GM12878 (cell line): ENCODE data around the gene FBXL17. TPM values are rescaled to one million over a fixed set of nuclear protein-coding genes. Genes with fewer than 3 reads are reported as not detected.

Experiments
- ATF2 ChIP-seq: IDR thresholded peaks from 2 replicates; pipeline ENCODE4 v1.6.1; 2012; ENCODE audit warnings: low read length, inconsistent platforms
- HCFC1 ChIP-seq: fragments of 150-350 bp; IDR thresholded peaks from 2 replicates; pipeline ENCODE4 v1.6.1; 2014; ENCODE audit warnings: low read length
- IKZF2 ChIP-seq, 2 experiments: fragments of 450-650 bp; IDR thresholded peaks; 2 replicates each; pipeline ENCODE4 v1.6.1; 2017; ENCODE audit warnings: mild to moderate bottlenecking in 2 of 2, moderate library complexity in 2 of 2
- MEF2A ChIP-seq: IDR thresholded peaks from 2 replicates; pipeline ENCODE4 v1.6.1; 2011; ENCODE audit warnings: low read depth, mild to moderate bottlenecking, low read length, moderate library complexity; ENCODE audit not compliant: insufficient read depth
- NFIC ChIP-seq: IDR thresholded peaks from 2 replicates; pipeline ENCODE4 v1.6.1; 2012; ENCODE audit warnings: low read depth, mild to moderate bottlenecking, inconsistent platforms, low read length, moderate library complexity
- NFYA ChIP-seq: IDR thresholded peaks from 2 replicates; pipeline ENCODE4 v1.6.1; 2011; ENCODE audit warnings: low read depth, mild to moderate bottlenecking, low read length, improper control_type of control experiment, borderline replicate concordance
- PAX8 ChIP-seq: fragments of 450-650 bp; IDR thresholded peaks from 2 replicates; pipeline ENCODE4 v1.6.1; 2017; ENCODE audit warnings: mild to moderate bottlenecking, moderate library complexity
- ZBTB4 ChIP-seq: fragments of 450-650 bp; formaldehyde crosslinking; IDR thresholded peaks from 2 replicates; pipeline ENCODE4 v1.4.0; 2022; ENCODE audit warnings: mild to moderate bottlenecking, moderate library complexity
- polyA plus RNA-seq, 11 experiments: library from polyadenylated mRNA; depleted of rRNA in 4 of 11; unstranded in 6 of 11; stranded (reverse) in 5 of 11; fragments of >200 nt; fragmentation: Nextera tagmentation in 4 of 11; fragmentation: Illumina TruSeq in 1 of 11; extraction: Ambion mirVana in 4 of 11; extraction: Trizol in 1 of 11; gene quantifications; 1 replicate in 1 of 11; 2 replicates in 10 of 11; pipeline versions ENCODE4 v1.2.1 to v1.2.3, GENCODE V29; 2011 to 2016; ENCODE audit warnings: inconsistent platforms in 2 of 11, missing spikeins in 2 of 11, low read depth in 1 of 11
- total RNA-seq, 4 experiments: library from RNA; depleted of rRNA in 3 of 4; stranded (reverse); fragments of >200 nt in 3 of 4; fragmentation: Illumina TruSeq in 1 of 4; extraction: Trizol in 1 of 4; gene quantifications; 2 replicates each; pipeline versions ENCODE4 v1.2.1 to v1.2.3, GENCODE V29; 2013 to 2021

The FBXL17 gene
- total and polyA plus RNA-seq, 10 of the 15 experiments (the other 5 are each of a cell fraction or from before 2014, with no cell fraction given) = 0.88 to 9.0 (median 4.4) TPM

GRCh38 chr5:108384741-108385140 lies 2.8 kb upstream of the FBXL17 start (continued):
- no peak for TF ChIP-seq ATF2
- no peak for TF ChIP-seq NFIC
- no peak for TF ChIP-seq NFYA
- no peak for TF ChIP-seq HCFC1
- no peak for TF ChIP-seq PAX8
- TF ChIP-seq IKZF2 (IDR thresholded peaks at IDR 0.05) = no peak
- TF ChIP-seq ZBTB4 = no peak
- no peak for TF ChIP-seq MEF2A
- TF ChIP-seq, all 136 proteins: peak for 0
